HepG2 (cell line): ENCODE data around the gene BPIFA2.

Source experiments
- CC2D1A ChIP-seq: sonication (generic); formaldehyde crosslinking; IDR thresholded peaks from 2 replicates; pipeline ENCODE4 v1.8.1; 2023; ENCODE audit warnings: mild to moderate bottlenecking, missing genetic modification reagents
- ESRRA ChIP-seq: sonication (generic); formaldehyde crosslinking; IDR thresholded peaks from 2 replicates; pipeline ENCODE4 v1.5.1; 2020; ENCODE audit warnings: mild to moderate bottlenecking, low read depth, missing genetic modification reagents
- GFI1 ChIP-seq: sonication (generic); formaldehyde crosslinking; IDR thresholded peaks from 2 replicates; pipeline ENCODE4 v1.5.0; 2020; ENCODE audit warnings: missing genetic modification reagents, mild to moderate bottlenecking, borderline replicate concordance
- MAFF ChIP-seq: IDR thresholded peaks from 2 replicates; pipeline ENCODE4 v1.6.1; 2011; ENCODE audit warnings: low read depth, low read length, improper control_type of control experiment
- POLR2A ChIP-seq, 2 experiments: IDR thresholded peaks; 2 replicates each; pipeline ENCODE4 v1.6.1; 2011; ENCODE audit warnings: low read depth in 2 of 2, low read length in 2 of 2, mild to moderate bottlenecking in 1 of 2, moderate library complexity in 1 of 2; ENCODE audit not compliant: insufficient read depth in 1 of 2
- ZNF263 ChIP-seq: sonication (generic); formaldehyde crosslinking; IDR thresholded peaks from 2 replicates; pipeline ENCODE4 v1.4.0; 2020; ENCODE audit warnings: missing genetic modification reagents
- ZNF780A ChIP-seq: sonication (generic); formaldehyde crosslinking; IDR thresholded peaks from 2 replicates; pipeline ENCODE4 v1.8.0; 2022; ENCODE audit warnings: mild to moderate bottlenecking, missing genetic modification reagents, moderate library complexity
- TF ChIP-seq, protein P1 (sequence below): sonication (generic); formaldehyde crosslinking; IDR thresholded peaks from 2 replicates; pipeline ENCODE4 v1.5.0; 2020; ENCODE audit warnings: mild to moderate bottlenecking, missing genetic modification reagents, moderate library complexity
- TF ChIP-seq, protein P2 (sequence below): sonication (generic); formaldehyde crosslinking; conservative IDR thresholded peaks from 2 replicates; pipeline ENCODE4 v1.4.0; 2020; ENCODE audit warnings: missing genetic modification reagents

DNA sequence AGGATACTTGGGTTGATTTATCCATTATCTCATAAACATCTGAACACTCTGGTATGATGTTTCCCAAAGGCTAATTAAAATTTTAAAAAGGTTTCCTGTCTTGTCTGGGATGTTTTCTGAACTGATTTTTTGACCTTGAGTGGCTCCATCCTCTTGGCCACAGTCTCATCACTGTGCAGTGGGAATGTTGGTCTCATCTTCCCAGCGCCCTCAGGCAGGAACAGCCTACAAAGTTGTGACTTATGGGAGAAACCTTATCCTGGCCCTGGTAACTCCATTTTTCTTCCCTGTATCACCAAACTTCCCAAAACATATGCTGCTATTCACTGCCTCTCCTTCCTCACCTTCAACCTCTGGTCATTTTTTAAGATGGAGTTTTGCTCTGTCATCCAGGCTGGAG is 42.4 kb downstream of the BPIFA2 start:
- TF ChIP-seq POLR2A (IDR thresholded peaks at IDR 0.05; ENCODE audit: insufficient read depth in 1 of 2, low read depth in 2 of 2, low read length in 2 of 2) (no peak), ZNF263 (no peak), CC2D1A (no peak), ZNF780A (CRISPR knock-in tag) (no peak), ESRRA (CRISPR knock-in tag) (no peak), GFI1 (no peak), MAFF (no peak)
- TF ChIP-seq, protein P1, sequence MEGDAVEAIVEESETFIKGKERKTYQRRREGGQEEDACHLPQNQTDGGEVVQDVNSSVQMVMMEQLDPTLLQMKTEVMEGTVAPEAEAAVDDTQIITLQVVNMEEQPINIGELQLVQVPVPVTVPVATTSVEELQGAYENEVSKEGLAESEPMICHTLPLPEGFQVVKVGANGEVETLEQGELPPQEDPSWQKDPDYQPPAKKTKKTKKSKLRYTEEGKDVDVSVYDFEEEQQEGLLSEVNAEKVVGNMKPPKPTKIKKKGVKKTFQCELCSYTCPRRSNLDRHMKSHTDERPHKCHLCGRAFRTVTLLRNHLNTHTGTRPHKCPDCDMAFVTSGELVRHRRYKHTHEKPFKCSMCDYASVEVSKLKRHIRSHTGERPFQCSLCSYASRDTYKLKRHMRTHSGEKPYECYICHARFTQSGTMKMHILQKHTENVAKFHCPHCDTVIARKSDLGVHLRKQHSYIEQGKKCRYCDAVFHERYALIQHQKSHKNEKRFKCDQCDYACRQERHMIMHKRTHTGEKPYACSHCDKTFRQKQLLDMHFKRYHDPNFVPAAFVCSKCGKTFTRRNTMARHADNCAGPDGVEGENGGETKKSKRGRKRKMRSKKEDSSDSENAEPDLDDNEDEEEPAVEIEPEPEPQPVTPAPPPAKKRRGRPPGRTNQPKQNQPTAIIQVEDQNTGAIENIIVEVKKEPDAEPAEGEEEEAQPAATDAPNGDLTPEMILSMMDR (CRISPR knock-in tag) = no peak
- TF ChIP-seq, protein P2, sequence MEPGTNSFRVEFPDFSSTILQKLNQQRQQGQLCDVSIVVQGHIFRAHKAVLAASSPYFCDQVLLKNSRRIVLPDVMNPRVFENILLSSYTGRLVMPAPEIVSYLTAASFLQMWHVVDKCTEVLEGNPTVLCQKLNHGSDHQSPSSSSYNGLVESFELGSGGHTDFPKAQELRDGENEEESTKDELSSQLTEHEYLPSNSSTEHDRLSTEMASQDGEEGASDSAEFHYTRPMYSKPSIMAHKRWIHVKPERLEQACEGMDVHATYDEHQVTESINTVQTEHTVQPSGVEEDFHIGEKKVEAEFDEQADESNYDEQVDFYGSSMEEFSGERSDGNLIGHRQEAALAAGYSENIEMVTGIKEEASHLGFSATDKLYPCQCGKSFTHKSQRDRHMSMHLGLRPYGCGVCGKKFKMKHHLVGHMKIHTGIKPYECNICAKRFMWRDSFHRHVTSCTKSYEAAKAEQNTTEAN (CRISPR knock-in tag) = no peak
